ENCODE measurements around the gene CDK7. TPM values are rescaled to one million over a fixed set of nuclear protein-coding genes. Genes with fewer than 3 reads are reported as not detected.
"Not testable (repeated sequence)": the region's sequence is repeated elsewhere in the genome, so short reads cannot be mapped to it uniquely, and the experiment has no call there.

The CDK7 gene
- total RNA-seq, 4 donors from 2014 or later: 25.7 to 37.2 (median 31.2) TPM

DNA sequence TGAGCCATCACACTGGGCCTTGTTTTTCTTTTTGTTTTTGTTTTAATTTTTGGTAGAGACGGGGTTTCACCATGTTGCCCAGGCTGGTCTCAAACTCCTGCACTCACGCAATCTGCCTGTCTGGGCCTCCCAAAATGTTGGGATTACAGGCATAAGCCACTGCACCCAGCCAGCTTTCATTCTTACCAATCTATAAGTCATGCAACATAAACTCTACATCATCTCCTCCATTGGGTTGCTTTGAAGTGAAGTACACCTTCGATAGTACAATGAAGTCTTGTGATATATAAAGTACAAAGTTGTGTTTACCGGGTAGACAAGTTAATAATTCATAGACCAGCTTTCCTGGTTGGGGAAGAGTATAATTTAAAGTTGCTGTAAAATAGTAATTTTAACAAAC is 8.8 kb upstream of the CDK7 start:
- Histone ChIP-seq H3K9me3 (no peaks in the 10 kb centered on the region), H3K4me1 (no peaks in the 10 kb centered on the region), H3K36me3 (peaks cover 40% of the 10 kb centered on the region), H3K27me3 (no peaks in the 10 kb centered on the region), H3K27ac (no peak overlapping the region), H3K4me3 (no peak overlapping the region)
- TF ChIP-seq POLR2AphosphoS5 (IDR thresholded peaks at IDR 0.05) (no peak), EP300 (IDR thresholded peaks at IDR 0.05) (no peak), POLR2A (IDR thresholded peaks at IDR 0.05) (no peak)
- TF ChIP-seq, protein P1, sequence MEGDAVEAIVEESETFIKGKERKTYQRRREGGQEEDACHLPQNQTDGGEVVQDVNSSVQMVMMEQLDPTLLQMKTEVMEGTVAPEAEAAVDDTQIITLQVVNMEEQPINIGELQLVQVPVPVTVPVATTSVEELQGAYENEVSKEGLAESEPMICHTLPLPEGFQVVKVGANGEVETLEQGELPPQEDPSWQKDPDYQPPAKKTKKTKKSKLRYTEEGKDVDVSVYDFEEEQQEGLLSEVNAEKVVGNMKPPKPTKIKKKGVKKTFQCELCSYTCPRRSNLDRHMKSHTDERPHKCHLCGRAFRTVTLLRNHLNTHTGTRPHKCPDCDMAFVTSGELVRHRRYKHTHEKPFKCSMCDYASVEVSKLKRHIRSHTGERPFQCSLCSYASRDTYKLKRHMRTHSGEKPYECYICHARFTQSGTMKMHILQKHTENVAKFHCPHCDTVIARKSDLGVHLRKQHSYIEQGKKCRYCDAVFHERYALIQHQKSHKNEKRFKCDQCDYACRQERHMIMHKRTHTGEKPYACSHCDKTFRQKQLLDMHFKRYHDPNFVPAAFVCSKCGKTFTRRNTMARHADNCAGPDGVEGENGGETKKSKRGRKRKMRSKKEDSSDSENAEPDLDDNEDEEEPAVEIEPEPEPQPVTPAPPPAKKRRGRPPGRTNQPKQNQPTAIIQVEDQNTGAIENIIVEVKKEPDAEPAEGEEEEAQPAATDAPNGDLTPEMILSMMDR (IDR thresholded peaks at IDR 0.05): no peak
- DNase-seq (ENCODE audit: low spot score in 2 of 2): no peak
- 96% methylated on average over 4 of the region's 4 CpGs for WGBS

DNA sequence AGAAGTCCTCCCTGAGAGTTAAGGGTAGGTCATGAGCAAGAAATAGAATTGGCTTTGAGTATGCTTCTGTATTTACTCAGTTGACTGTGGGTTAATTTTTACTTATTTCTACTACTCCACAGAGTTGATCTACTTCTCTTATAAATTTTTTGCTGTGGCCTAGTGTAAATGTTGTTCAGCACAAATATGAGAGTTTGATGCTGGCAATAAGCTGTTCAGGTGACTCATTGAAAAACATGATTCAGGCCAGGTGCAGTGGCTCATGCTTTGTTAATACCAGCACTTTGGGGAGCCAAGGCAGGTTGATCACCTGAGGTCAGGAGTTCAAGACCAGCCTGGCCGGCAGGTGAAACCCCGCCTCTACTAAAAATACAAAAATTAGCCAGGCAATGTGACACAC is 4.5 kb upstream of the CDK7 start:
- H3K36me3 ChIP-seq: peaks cover 36% of the 10 kb centered on the region

DNA sequence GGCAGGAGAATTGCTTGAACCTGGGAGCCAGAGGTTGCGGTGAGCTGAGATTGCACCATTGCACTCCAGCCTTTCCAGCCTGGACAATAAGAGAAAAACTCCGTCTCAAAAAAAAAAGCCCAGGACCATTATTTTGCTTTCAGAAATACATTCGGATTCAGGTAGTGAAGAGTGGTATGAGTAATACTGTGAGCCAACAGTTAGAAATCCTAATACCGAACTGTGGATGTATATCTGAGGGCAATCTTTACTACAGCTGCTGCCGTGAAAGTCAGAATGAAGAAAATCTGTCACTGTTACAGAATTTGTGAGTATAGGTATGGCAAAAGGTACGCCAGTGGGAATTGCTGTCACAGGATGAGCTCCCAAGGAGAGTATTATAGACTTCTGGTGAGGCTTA is 3.4 kb upstream of the CDK7 start:
- WGBS: 96% methylated on average over 6 of the region's 6 CpGs
- Histone ChIP-seq H3K4me3 (no peak overlapping the region), H3K27ac (no peak overlapping the region), H3K36me3 (peaks cover 36% of the 10 kb centered on the region), H3K4me1 (peaks cover 15% of the 10 kb centered on the region), H3K9me3 (no peaks in the 10 kb centered on the region), H3K27me3 (no peaks in the 10 kb centered on the region)
- TF ChIP-seq, protein P1 (IDR thresholded peaks at IDR 0.05): no peak
- no peak for DNase-seq (ENCODE audit: low spot score in 2 of 2)

More for the DNA sequence above, 4.5 kb upstream of the CDK7 start:
- Histone ChIP-seq H3K27me3 (no peaks in the 10 kb centered on the region), H3K4me1 (peaks cover 6% of the 10 kb centered on the region), H3K9me3 (no peaks in the 10 kb centered on the region), H3K27ac (no peak overlapping the region), H3K4me3 (no peak overlapping the region)
- TF ChIP-seq, protein P1 (IDR thresholded peaks at IDR 0.05): no peak
- WGBS: 80% methylated on average over 2 of the region's 2 CpGs
- DNase-seq (ENCODE audit: low spot score in 2 of 2): no peak

DNA sequence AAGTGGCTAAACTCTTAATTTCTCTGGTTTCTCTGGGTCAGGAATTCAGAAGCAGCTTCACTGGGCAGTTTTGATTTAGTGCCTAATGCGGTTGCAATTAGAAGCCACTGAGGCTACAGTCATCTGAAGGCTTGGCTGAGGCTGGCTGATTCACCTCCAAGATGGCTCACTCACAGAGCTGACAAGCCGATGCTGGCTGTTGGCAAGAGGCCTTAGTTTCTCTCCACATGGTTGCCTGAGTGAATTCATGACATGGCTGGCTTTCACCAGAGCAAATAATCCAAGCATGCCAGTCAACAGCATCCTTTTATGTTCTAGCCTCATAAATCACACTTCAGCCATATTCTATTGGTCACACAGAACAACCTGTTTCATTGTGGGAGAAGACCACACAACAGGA is 2.8 kb upstream of the CDK7 start:
- no peak for DNase-seq (ENCODE audit: low spot score in 2 of 2)
- no peaks in the 10 kb centered on the region for H3K9me3 ChIP-seq
- peaks cover 31% of the 10 kb centered on the region for H3K36me3 ChIP-seq
- H3K27ac ChIP-seq: no peak overlapping the region
- no peaks in the 10 kb centered on the region for H3K27me3 ChIP-seq
- TF ChIP-seq POLR2AphosphoS5 (IDR thresholded peaks at IDR 0.05) (no peak), POLR2A (IDR thresholded peaks at IDR 0.05) (no peak)
- TF ChIP-seq, protein P1 (IDR thresholded peaks at IDR 0.05): no peak
- peaks cover 21% of the 10 kb centered on the region for H3K4me1 ChIP-seq
- 56% methylated on average over 2 of the region's 2 CpGs for WGBS
- no peak overlapping the region for H3K4me3 ChIP-seq

DNA sequence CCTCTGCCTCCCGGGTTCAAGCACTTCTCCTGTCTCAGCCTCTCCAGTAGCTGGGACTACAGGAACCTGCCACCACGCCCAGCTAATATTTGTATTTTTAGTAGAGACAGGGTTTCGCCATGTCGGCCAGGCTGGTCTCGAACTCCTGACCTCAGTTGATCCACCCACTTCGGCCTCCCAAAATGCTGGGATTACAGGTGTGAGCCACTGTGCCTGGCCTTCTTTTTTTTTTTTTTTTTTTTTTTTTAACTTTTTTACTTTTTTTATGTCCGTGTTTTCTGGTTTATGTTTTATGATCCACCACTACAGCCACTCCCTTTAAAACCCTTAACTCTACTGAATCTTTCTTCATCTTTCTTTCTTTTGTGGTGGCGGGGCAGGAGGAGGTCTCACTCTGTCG is 2.0 kb downstream of the CDK7 start:
- H3K4me1 ChIP-seq: peaks cover 38% of the 10 kb centered on the region
- not testable (repeated sequence) for H3K9me3 ChIP-seq; H3K36me3 ChIP-seq; H3K27ac ChIP-seq; H3K4me3 ChIP-seq; DNase-seq (ENCODE audit: low spot score in 2 of 2); H3K27me3 ChIP-seq
- WGBS: 73% methylated on average over 9 of the region's 9 CpGs

GRCh38 chr5:69237877-69238276 is 3.2 kb downstream of the CDK7 start:
- Histone ChIP-seq H3K4me1 (peaks cover 41% of the 10 kb centered on the region), H3K9me3 (no peaks in the 10 kb centered on the region), H3K27me3 (no peaks in the 10 kb centered on the region), H3K27ac (no peak overlapping the region), H3K4me3 (no peak overlapping the region), H3K36me3 (peaks cover 9% of the 10 kb centered on the region)
- TF ChIP-seq POLR2AphosphoS5 (IDR thresholded peaks at IDR 0.05) (no peak), POLR2A (IDR thresholded peaks at IDR 0.05) (no peak), EP300 (IDR thresholded peaks at IDR 0.05) (no peak)
- TF ChIP-seq, protein P1 (IDR thresholded peaks at IDR 0.05): no peak
- DNase-seq (ENCODE audit: low spot score in 2 of 2): no peak
- 63% methylated on average over 3 of the region's 3 CpGs for WGBS

All from suprapubic skin (tissue), 4 donors.